GM12878 (cell line): ENCODE results near the gene ZNF726. TPM values are rescaled to one million over a fixed set of nuclear protein-coding genes. Genes with fewer than 3 reads are reported as not detected.

Experiments
- KDM1A ChIP-seq: fragments of 200-600 bp; sonication (generic); IDR thresholded peaks from 2 replicates; pipeline ENCODE4 v1.6.1; 2016; ENCODE audit warnings: borderline replicate concordance
- NR2F1 ChIP-seq: fragments of 450-650 bp; conservative IDR thresholded peaks from 2 replicates; pipeline ENCODE4 v1.6.1; 2017; ENCODE audit warnings: mild to moderate bottlenecking
- POLR2AphosphoS5 ChIP-seq: IDR thresholded peaks from 2 replicates; pipeline ENCODE4 v1.6.1; 2011; ENCODE audit warnings: mild to moderate bottlenecking, low read length, inconsistent platforms
- SP1 ChIP-seq: IDR thresholded peaks from one replicate; pipeline ENCODE4 v1.6.1; 2011; ENCODE audit warnings: low read depth, low read length
- polyA plus RNA-seq, 11 experiments: library from polyadenylated mRNA; depleted of rRNA in 4 of 11; unstranded in 6 of 11; stranded (reverse) in 5 of 11; fragments of >200 nt; fragmentation: Nextera tagmentation in 4 of 11; fragmentation: Illumina TruSeq in 1 of 11; extraction: Ambion mirVana in 4 of 11; extraction: Trizol in 1 of 11; gene quantifications; 1 replicate in 1 of 11; 2 replicates in 10 of 11; pipeline versions ENCODE4 v1.2.1 to v1.2.3, GENCODE V29; 2011 to 2016; ENCODE audit warnings: inconsistent platforms in 2 of 11, missing spikeins in 2 of 11, low read depth in 1 of 11
- total RNA-seq, 4 experiments: library from RNA; depleted of rRNA in 3 of 4; stranded (reverse); fragments of >200 nt in 3 of 4; fragmentation: Illumina TruSeq in 1 of 4; extraction: Trizol in 1 of 4; gene quantifications; 2 replicates each; pipeline versions ENCODE4 v1.2.1 to v1.2.3, GENCODE V29; 2013 to 2021
- TF ChIP-seq, protein P1 (sequence below): IDR thresholded peaks from 2 replicates; pipeline ENCODE4 v1.6.1; 2012; ENCODE audit warnings: low read length, inconsistent platforms
- TF ChIP-seq, protein P2 (sequence below): IDR thresholded peaks from 2 replicates; pipeline ENCODE4 v1.6.1; 2011; ENCODE audit warnings: low read depth, low read length, improper control_type of control experiment, borderline replicate concordance
- TF ChIP-seq, protein P3 (sequence below): fragments of 450-650 bp; IDR thresholded peaks from 2 replicates; pipeline ENCODE4 v1.6.1; 2017; ENCODE audit warnings: mild to moderate bottlenecking, low read depth, inconsistent platforms; ENCODE audit not compliant: poor library complexity, severe bottlenecking
- TF ChIP-seq, protein P4 (sequence below): fragments of 450-650 bp; conservative IDR thresholded peaks from 2 replicates; pipeline ENCODE4 v1.6.1; 2017; ENCODE audit warnings: mild to moderate bottlenecking, moderate library complexity

ZNF726 gene
- total and polyA plus RNA-seq, 10 of the 15 experiments (the other 5 are each of a cell fraction or from before 2014, with no cell fraction given): 0.69 to 2.3 (median 1.5) TPM

DNA sequence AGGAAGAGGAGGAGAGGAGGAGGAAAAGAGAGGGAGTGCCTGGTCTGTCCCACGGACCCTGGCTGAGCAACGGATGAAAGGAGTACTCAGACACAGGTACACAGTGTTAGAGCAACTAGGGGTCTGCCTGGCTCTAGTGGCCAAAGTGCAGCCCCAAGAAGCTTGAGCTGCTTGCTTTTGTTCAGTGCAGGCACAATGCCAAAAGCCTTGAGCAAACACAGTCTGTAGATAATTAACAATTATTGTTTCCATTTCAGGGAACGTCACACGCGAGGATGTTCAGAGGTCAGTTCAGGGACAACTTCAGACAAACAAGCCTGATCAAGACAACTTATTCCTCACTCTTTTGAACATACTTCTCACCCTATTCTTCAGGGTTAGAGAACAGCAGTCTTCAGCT is 32.2 kb upstream of the ZNF726 start (continued):
- TF ChIP-seq, protein P1, sequence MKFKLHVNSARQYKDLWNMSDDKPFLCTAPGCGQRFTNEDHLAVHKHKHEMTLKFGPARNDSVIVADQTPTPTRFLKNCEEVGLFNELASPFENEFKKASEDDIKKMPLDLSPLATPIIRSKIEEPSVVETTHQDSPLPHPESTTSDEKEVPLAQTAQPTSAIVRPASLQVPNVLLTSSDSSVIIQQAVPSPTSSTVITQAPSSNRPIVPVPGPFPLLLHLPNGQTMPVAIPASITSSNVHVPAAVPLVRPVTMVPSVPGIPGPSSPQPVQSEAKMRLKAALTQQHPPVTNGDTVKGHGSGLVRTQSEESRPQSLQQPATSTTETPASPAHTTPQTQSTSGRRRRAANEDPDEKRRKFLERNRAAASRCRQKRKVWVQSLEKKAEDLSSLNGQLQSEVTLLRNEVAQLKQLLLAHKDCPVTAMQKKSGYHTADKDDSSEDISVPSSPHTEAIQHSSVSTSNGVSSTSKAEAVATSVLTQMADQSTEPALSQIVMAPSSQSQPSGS: no peak
- no peak for TF ChIP-seq SP1
- TF ChIP-seq, protein P2, sequence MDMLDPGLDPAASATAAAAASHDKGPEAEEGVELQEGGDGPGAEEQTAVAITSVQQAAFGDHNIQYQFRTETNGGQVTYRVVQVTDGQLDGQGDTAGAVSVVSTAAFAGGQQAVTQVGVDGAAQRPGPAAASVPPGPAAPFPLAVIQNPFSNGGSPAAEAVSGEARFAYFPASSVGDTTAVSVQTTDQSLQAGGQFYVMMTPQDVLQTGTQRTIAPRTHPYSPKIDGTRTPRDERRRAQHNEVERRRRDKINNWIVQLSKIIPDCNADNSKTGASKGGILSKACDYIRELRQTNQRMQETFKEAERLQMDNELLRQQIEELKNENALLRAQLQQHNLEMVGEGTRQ: no peak
- no peak for TF ChIP-seq NR2F1
- TF ChIP-seq, protein P3, sequence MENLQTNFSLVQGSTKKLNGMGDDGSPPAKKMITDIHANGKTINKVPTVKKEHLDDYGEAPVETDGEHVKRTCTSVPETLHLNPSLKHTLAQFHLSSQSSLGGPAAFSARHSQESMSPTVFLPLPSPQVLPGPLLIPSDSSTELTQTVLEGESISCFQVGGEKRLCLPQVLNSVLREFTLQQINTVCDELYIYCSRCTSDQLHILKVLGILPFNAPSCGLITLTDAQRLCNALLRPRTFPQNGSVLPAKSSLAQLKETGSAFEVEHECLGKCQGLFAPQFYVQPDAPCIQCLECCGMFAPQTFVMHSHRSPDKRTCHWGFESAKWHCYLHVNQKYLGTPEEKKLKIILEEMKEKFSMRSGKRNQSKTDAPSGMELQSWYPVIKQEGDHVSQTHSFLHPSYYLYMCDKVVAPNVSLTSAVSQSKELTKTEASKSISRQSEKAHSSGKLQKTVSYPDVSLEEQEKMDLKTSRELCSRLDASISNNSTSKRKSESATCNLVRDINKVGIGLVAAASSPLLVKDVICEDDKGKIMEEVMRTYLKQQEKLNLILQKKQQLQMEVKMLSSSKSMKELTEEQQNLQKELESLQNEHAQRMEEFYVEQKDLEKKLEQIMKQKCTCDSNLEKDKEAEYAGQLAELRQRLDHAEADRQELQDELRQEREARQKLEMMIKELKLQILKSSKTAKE: no peak
- TF ChIP-seq, protein P4, sequence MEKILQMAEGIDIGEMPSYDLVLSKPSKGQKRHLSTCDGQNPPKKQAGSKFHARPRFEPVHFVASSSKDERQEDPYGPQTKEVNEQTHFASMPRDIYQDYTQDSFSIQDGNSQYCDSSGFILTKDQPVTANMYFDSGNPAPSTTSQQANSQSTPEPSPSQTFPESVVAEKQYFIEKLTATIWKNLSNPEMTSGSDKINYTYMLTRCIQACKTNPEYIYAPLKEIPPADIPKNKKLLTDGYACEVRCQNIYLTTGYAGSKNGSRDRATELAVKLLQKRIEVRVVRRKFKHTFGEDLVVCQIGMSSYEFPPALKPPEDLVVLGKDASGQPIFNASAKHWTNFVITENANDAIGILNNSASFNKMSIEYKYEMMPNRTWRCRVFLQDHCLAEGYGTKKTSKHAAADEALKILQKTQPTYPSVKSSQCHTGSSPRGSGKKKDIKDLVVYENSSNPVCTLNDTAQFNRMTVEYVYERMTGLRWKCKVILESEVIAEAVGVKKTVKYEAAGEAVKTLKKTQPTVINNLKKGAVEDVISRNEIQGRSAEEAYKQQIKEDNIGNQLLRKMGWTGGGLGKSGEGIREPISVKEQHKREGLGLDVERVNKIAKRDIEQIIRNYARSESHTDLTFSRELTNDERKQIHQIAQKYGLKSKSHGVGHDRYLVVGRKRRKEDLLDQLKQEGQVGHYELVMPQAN: no peak
- TF ChIP-seq KDM1A: no peak
- TF ChIP-seq POLR2AphosphoS5: no peak
